Measurements from ENCODE around the gene C16orf74. TPM values are rescaled to one million over a fixed set of nuclear protein-coding genes. Genes with fewer than 3 reads are reported as not detected.
A peak's percentile ranks its signal among the peaks of the same experiment; 100 is the strongest.

The C16orf74 gene
- polyA plus RNA-seq, 1 donor (not counting 4 experiments of a cell fraction or from before 2014, with no cell fraction given): 35.3 TPM

- no peak overlapping the region for H3K4me2 ChIP-seq (ENCODE audit: control insufficient read depth, extremely low read depth, insufficient read depth, low read depth, low read length)
These were observed 61.0 kb downstream of the C16orf74 start for GRCh38 chr16:85689950-85690320.

GRCh38 chr16:85689285-85689949 is 61.5 kb downstream of the C16orf74 start:
- Histone ChIP-seq H3K9me1 (ENCODE audit: control insufficient read depth, extremely low read depth, insufficient read depth, low read length) (no peaks in the 10 kb centered on the region), H3K27ac (ENCODE audit: control insufficient read depth, insufficient read depth, low read length) (no peak overlapping the region), H2AFZ (ENCODE audit: control insufficient read depth, low read length) (no peak overlapping the region), H3K4me3 (ENCODE audit: control insufficient read depth in 2 of 3, extremely low read depth in 1 of 3, insufficient read depth in 2 of 3, low read depth in 1 of 3, low read length in 3 of 3) (peak overlapping the region in 2 of 3 experiments; percentile 38 to 55), H4K20me1 (ENCODE audit: control insufficient read depth, extremely low read depth, insufficient read depth, low read length) (no peaks in the 10 kb centered on the region), H3K79me2 (ENCODE audit: control insufficient read depth, insufficient read depth, low read length) (peaks cover 2% of the 10 kb centered on the region), H3K4me2 (ENCODE audit: control insufficient read depth, extremely low read depth, insufficient read depth, low read depth, low read length) (peak overlapping the region; percentile 54), H3K36me3 (ENCODE audit: control insufficient read depth in 2 of 2, extremely low read depth in 1 of 2, insufficient read depth in 2 of 2, low read length in 2 of 2) (peaks cover 0 to 1% of the 10 kb centered on the region in 2 experiments), H3K27me3 (ENCODE audit: control insufficient read depth, extremely low read depth, insufficient read depth, low read length) (no peaks in the 10 kb centered on the region), H3K9me3 (ENCODE audit: control insufficient read depth, low read depth, low read length) (no peaks in the 10 kb centered on the region), H3K9ac (ENCODE audit: control insufficient read depth, extremely low read depth, insufficient read depth, low read length) (no peak overlapping the region), H3K4me1 (ENCODE audit: control insufficient read depth, extremely low read depth, insufficient read depth, low read length) (no peaks in the 10 kb centered on the region)
- dilution Hi-C loops (cut with MboI; ENCODE audit: extremely low pct_ligation_motif_present, low sequenced_read_pairs): no loop called here
- TF ChIP-seq CTCF (optimal IDR thresholded peaks at IDR 0.05 in 1 of 3, IDR thresholded peaks at IDR 0.05 in 1 of 3, conservative IDR thresholded peaks at IDR 0.05 in 1 of 3; ENCODE audit: extremely low read depth in 1 of 3, insufficient read depth in 2 of 3, low read length in 3 of 3): no peak
- TF ChIP-seq EZH2 (IDR thresholded peaks at IDR 0.05; ENCODE audit: low read length): no peak
- no peak for FAIRE-seq
- no peak for DNase-seq (ENCODE audit: low read depth, low spot score)

More at GRCh38 chr16:85689950-85690320, 61.0 kb downstream of the C16orf74 start:
- FAIRE-seq: no peak
- Histone ChIP-seq H3K9me3 (ENCODE audit: control insufficient read depth, low read depth, low read length) (no peaks in the 10 kb centered on the region), H3K9ac (ENCODE audit: control insufficient read depth, extremely low read depth, insufficient read depth, low read length) (no peak overlapping the region), H3K4me1 (ENCODE audit: control insufficient read depth, extremely low read depth, insufficient read depth, low read length) (no peaks in the 10 kb centered on the region), H3K9me1 (ENCODE audit: control insufficient read depth, extremely low read depth, insufficient read depth, low read length) (no peaks in the 10 kb centered on the region), H3K79me2 (ENCODE audit: control insufficient read depth, insufficient read depth, low read length) (peaks cover 2% of the 10 kb centered on the region), H4K20me1 (ENCODE audit: control insufficient read depth, extremely low read depth, insufficient read depth, low read length) (no peaks in the 10 kb centered on the region), H3K4me3 (ENCODE audit: control insufficient read depth in 2 of 3, extremely low read depth in 1 of 3, insufficient read depth in 2 of 3, low read depth in 1 of 3, low read length in 3 of 3) (no peak overlapping the region), H3K27me3 (ENCODE audit: control insufficient read depth, extremely low read depth, insufficient read depth, low read length) (no peaks in the 10 kb centered on the region), H3K27ac (ENCODE audit: control insufficient read depth, insufficient read depth, low read length) (no peak overlapping the region), H2AFZ (ENCODE audit: control insufficient read depth, low read length) (no peak overlapping the region), H3K36me3 (ENCODE audit: control insufficient read depth in 2 of 2, extremely low read depth in 1 of 2, insufficient read depth in 2 of 2, low read length in 2 of 2) (peaks cover 0 to 1% of the 10 kb centered on the region in 2 experiments)
- DNase-seq (ENCODE audit: low read depth, low spot score): no peak
- dilution Hi-C loops (cut with MboI; ENCODE audit: extremely low pct_ligation_motif_present, low sequenced_read_pairs): no loop called here
- TF ChIP-seq CTCF (optimal IDR thresholded peaks at IDR 0.05 in 1 of 3, IDR thresholded peaks at IDR 0.05 in 1 of 3, conservative IDR thresholded peaks at IDR 0.05 in 1 of 3; ENCODE audit: extremely low read depth in 1 of 3, insufficient read depth in 2 of 3, low read length in 3 of 3) (no peak), EZH2 (IDR thresholded peaks at IDR 0.05; ENCODE audit: low read length) (no peak)

All from keratinocyte (primary cell).